ENCODE results near the gene CD109.

CD109 gene

GRCh38 chr6:73743081-73743480 is 47.1 kb downstream of the CD109 start:
- Histone ChIP-seq H3K9me3 (no peaks in the 10 kb centered on the region), H3K4me1 (ENCODE audit: control insufficient read depth in 1 of 2, insufficient read depth in 1 of 2, low read depth in 1 of 2, low read length in 1 of 2) (peaks cover 0 to 11% of the 10 kb centered on the region in 2 experiments), H3K27me3 (no peaks in the 10 kb centered on the region), H3K36me3 (no peaks in the 10 kb centered on the region), H3K4me3 (ENCODE audit: low read depth in 1 of 2, low read length in 1 of 2) (no peak overlapping the region), H3K27ac (no peak overlapping the region)
- TF ChIP-seq CTCF (IDR thresholded peaks at IDR 0.05) = no peak

- TF ChIP-seq CTCF (IDR thresholded peaks at IDR 0.05) = no peak
- Histone ChIP-seq H3K27ac (no peak overlapping the region), H3K4me1 (ENCODE audit: control insufficient read depth in 1 of 2, insufficient read depth in 1 of 2, low read depth in 1 of 2, low read length in 1 of 2) (peaks cover 0 to 16% of the 10 kb centered on the region in 2 experiments), H3K36me3 (no peaks in the 10 kb centered on the region), H3K4me3 (ENCODE audit: low read depth in 1 of 2, low read length in 1 of 2) (no peak overlapping the region), H3K27me3 (no peaks in the 10 kb centered on the region), H3K9me3 (no peaks in the 10 kb centered on the region)
Observed at GRCh38 chr6:73743556-73743955, 47.6 kb downstream of the CD109 start.

- TF ChIP-seq CTCF (IDR thresholded peaks at IDR 0.05) = no peak
- Histone ChIP-seq H3K4me1 (ENCODE audit: control insufficient read depth in 1 of 2, insufficient read depth in 1 of 2, low read depth in 1 of 2, low read length in 1 of 2) (peaks cover 3 to 25% of the 10 kb centered on the region in 2 experiments), H3K27me3 (no peaks in the 10 kb centered on the region), H3K27ac (peak overlapping the region; percentile 62), H3K4me3 (ENCODE audit: low read depth in 1 of 2, low read length in 1 of 2) (peak overlapping the region in 1 of 2 experiments; percentile 34), H3K9me3 (no peaks in the 10 kb centered on the region), H3K36me3 (no peaks in the 10 kb centered on the region)
Observed at GRCh38 chr6:73746787-73747186, 50.8 kb downstream of the CD109 start.

- no peaks in the 10 kb centered on the region for H3K9me3 ChIP-seq
- peak overlapping the region in 1 of 2 experiments; percentile 34 for H3K4me3 ChIP-seq (ENCODE audit: low read depth in 1 of 2, low read length in 1 of 2)
- H3K27ac ChIP-seq = peak overlapping the region; percentile 62
- H3K27me3 ChIP-seq = no peaks in the 10 kb centered on the region
- no peaks in the 10 kb centered on the region for H3K36me3 ChIP-seq
- H3K4me1 ChIP-seq (ENCODE audit: control insufficient read depth in 1 of 2, insufficient read depth in 1 of 2, low read depth in 1 of 2, low read length in 1 of 2) = peaks cover 3 to 25% of the 10 kb centered on the region in 2 experiments
- TF ChIP-seq CTCF (IDR thresholded peaks at IDR 0.05) = no peak
Observed at GRCh38 chr6:73747289-73747688, 51.3 kb downstream of the CD109 start.

- no peak for TF ChIP-seq CTCF (IDR thresholded peaks at IDR 0.05)
- Histone ChIP-seq H3K4me1 (ENCODE audit: control insufficient read depth in 1 of 2, insufficient read depth in 1 of 2, low read depth in 1 of 2, low read length in 1 of 2) (peaks cover 3 to 16% of the 10 kb centered on the region in 2 experiments), H3K36me3 (no peaks in the 10 kb centered on the region), H3K4me3 (ENCODE audit: low read depth in 1 of 2, low read length in 1 of 2) (no peak overlapping the region), H3K27me3 (no peaks in the 10 kb centered on the region), H3K9me3 (no peaks in the 10 kb centered on the region), H3K27ac (no peak overlapping the region)
Observed at GRCh38 chr6:73752943-73753342, 56.9 kb downstream of the CD109 start.

GRCh38 chr6:73766040-73766439 is 70.0 kb downstream of the CD109 start:
- no peaks in the 10 kb centered on the region for H3K9me3 ChIP-seq
- no peaks in the 10 kb centered on the region for H3K36me3 ChIP-seq
- TF ChIP-seq CTCF (IDR thresholded peaks at IDR 0.05) = no peak
- no peaks in the 10 kb centered on the region for H3K27me3 ChIP-seq
- no peak overlapping the region for H3K27ac ChIP-seq
- H3K4me3 ChIP-seq (ENCODE audit: low read depth in 1 of 2, low read length in 1 of 2) = no peak overlapping the region
- no peaks in the 10 kb centered on the region for H3K4me1 ChIP-seq (ENCODE audit: control insufficient read depth in 1 of 2, insufficient read depth in 1 of 2, low read depth in 1 of 2, low read length in 1 of 2)
